Superior temporal gyrus (tissue), 1 donor: ENCODE results near the gene TTLL3.
"Not testable (repeated sequence)": the region's sequence is repeated elsewhere in the genome, so short reads cannot be mapped to it uniquely, and the experiment has no call there.

ENCODE experiments used
- DNase-seq: peaks from one replicate; pipeline ENCODE4 v3.0.0-alpha.2; 2016; ENCODE audit errors: extremely low spot score

TTLL3 gene

GRCh38 chr3:9809615-9810432 lies at the start of gene TTLL3:
TTLL3 (plus strand) TSS chr3:9810262; CDS start chr3:9810662, 400 bp downstream.
- peak; percentile 65 for DNase-seq

- no peak for DNase-seq
Observed at GRCh38 chr3:9760779-9761505, 49.1 kb upstream of the TTLL3 start.

- DNase-seq: no peak
Observed at GRCh38 chr3:9761919-9762318, 48.1 kb upstream of the TTLL3 start.

- no peak for DNase-seq
Observed at GRCh38 chr3:9762871-9763270, 47.2 kb upstream of the TTLL3 start.

- no peak for DNase-seq
Observed at GRCh38 chr3:9765865-9766264, 44.2 kb upstream of the TTLL3 start.

GRCh38 chr3:9767418-9767817 lies 42.6 kb upstream of the TTLL3 start:
- DNase-seq: no peak

- no peak for DNase-seq
Observed at GRCh38 chr3:9768141-9768775, 41.8 kb upstream of the TTLL3 start.

- no peak for DNase-seq
Observed at GRCh38 chr3:9769012-9769411, 41.0 kb upstream of the TTLL3 start.

- peak; percentile 64 for DNase-seq
Observed at GRCh38 chr3:9769426-9770275, 40.4 kb upstream of the TTLL3 start, which contains the start of gene CAMK1. CAMK1 (minus strand) TSS chr3:9769947; CDS start chr3:9767749, 2,198 bp downstream.

- DNase-seq: no peak
Observed at GRCh38 chr3:9770276-9770812, 39.7 kb upstream of the TTLL3 start.

GRCh38 chr3:9771007-9771406 lies 39.1 kb upstream of the TTLL3 start:
- DNase-seq: not testable (repeated sequence)

- DNase-seq: no peak
Observed at GRCh38 chr3:9776896-9777693, 33.0 kb upstream of the TTLL3 start.

GRCh38 chr3:9777694-9778021 lies 32.4 kb upstream of the TTLL3 start:
- DNase-seq: peak; percentile 73

GRCh38 chr3:9778143-9779074 lies 31.7 kb upstream of the TTLL3 start:
- peak; percentile 68 for DNase-seq

- DNase-seq: no peak
Observed at GRCh38 chr3:9779075-9779593, 30.9 kb upstream of the TTLL3 start.

GRCh38 chr3:9779721-9780457 lies 30.2 kb upstream of the TTLL3 start:
- no peak for DNase-seq

- no peak for DNase-seq
Observed at GRCh38 chr3:9780458-9780812, 29.6 kb upstream of the TTLL3 start.

GRCh38 chr3:9780910-9781309 lies 29.2 kb upstream of the TTLL3 start:
- DNase-seq: no peak

GRCh38 chr3:9781551-9781950 lies 28.5 kb upstream of the TTLL3 start:
- DNase-seq: no peak
